ENCODE data around the gene FAM83B.

Gene FAM83B

GRCh38 chr6:54897462-54898189 lies 51.1 kb downstream of the FAM83B start:
- no peak for TF ChIP-seq EZH2phosphoT487 (IDR thresholded peaks at IDR 0.05; ENCODE audit: borderline replicate concordance, low read length)
- TF ChIP-seq, protein P1, sequence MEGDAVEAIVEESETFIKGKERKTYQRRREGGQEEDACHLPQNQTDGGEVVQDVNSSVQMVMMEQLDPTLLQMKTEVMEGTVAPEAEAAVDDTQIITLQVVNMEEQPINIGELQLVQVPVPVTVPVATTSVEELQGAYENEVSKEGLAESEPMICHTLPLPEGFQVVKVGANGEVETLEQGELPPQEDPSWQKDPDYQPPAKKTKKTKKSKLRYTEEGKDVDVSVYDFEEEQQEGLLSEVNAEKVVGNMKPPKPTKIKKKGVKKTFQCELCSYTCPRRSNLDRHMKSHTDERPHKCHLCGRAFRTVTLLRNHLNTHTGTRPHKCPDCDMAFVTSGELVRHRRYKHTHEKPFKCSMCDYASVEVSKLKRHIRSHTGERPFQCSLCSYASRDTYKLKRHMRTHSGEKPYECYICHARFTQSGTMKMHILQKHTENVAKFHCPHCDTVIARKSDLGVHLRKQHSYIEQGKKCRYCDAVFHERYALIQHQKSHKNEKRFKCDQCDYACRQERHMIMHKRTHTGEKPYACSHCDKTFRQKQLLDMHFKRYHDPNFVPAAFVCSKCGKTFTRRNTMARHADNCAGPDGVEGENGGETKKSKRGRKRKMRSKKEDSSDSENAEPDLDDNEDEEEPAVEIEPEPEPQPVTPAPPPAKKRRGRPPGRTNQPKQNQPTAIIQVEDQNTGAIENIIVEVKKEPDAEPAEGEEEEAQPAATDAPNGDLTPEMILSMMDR (IDR thresholded peaks at IDR 0.05; ENCODE audit: low read depth, low read length, poor library complexity, severe bottlenecking), result no peak
- Histone ChIP-seq H3K9me2 (replicated peaks; ENCODE audit: control insufficient read depth, low read length) (no peaks in the 10 kb centered on the region), H3K4me3 (ENCODE audit: low read length) (no peak overlapping the region), H3K36me3 (ENCODE audit: control insufficient read depth, low read length) (no peaks in the 10 kb centered on the region), H3K4me1 (ENCODE audit: control insufficient read depth, low read length) (no peaks in the 10 kb centered on the region), H3K9me3 (ENCODE audit: control insufficient read depth, insufficient read depth, low read length) (no peaks in the 10 kb centered on the region), H3K79me2 (ENCODE audit: control insufficient read depth, low read length) (no peaks in the 10 kb centered on the region), H4K20me1 (ENCODE audit: control insufficient read depth, insufficient read depth, low read depth, low read length) (no peaks in the 10 kb centered on the region), H3K27me3 (ENCODE audit: control insufficient read depth, low read length) (no peaks in the 10 kb centered on the region), H3K4me2 (ENCODE audit: low read length) (no peak overlapping the region), H3F3A (ENCODE audit: control insufficient read depth, insufficient read depth) (no peaks in the 10 kb centered on the region), H3K27ac (ENCODE audit: low read depth, low read length) (no peak overlapping the region)

DNA sequence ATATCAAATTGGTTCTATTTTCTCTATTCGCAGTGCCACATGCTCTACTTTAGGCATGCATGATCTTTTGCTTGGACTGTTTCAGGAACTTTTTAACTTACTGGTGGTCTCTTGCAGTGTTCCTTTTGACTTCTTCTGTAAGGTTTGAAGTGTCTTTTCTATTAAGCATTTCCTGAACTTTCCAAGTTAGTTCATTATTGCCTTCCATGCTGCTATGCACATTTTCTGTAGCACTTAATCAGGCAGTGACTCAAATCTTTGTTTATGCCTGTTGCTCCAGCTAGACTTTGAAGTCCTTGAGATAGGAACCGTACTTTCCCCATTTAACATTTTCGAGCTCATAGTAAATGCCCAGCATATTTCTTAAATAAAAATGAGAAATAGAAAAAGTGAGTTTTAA lies 52.2 kb downstream of the FAM83B start:
- no peaks in the 10 kb centered on the region for H3F3A ChIP-seq (ENCODE audit: control insufficient read depth, insufficient read depth)
- no peak overlapping the region for H3K4me3 ChIP-seq (ENCODE audit: low read length)
- H3K4me2 ChIP-seq (ENCODE audit: low read length), result no peak overlapping the region
- H3K4me1 ChIP-seq (ENCODE audit: control insufficient read depth, low read length), result no peaks in the 10 kb centered on the region
- TF ChIP-seq, protein P1 (IDR thresholded peaks at IDR 0.05; ENCODE audit: low read depth, low read length, poor library complexity, severe bottlenecking), result no peak
- TF ChIP-seq EZH2phosphoT487 (IDR thresholded peaks at IDR 0.05; ENCODE audit: borderline replicate concordance, low read length), result no peak
- H3K9me2 ChIP-seq (replicated peaks; ENCODE audit: control insufficient read depth, low read length), result no peaks in the 10 kb centered on the region
- H3K9me3 ChIP-seq (ENCODE audit: control insufficient read depth, insufficient read depth, low read length), result no peaks in the 10 kb centered on the region
- H3K36me3 ChIP-seq (ENCODE audit: control insufficient read depth, low read length), result no peaks in the 10 kb centered on the region
- no peak overlapping the region for H3K27ac ChIP-seq (ENCODE audit: low read depth, low read length)
- H4K20me1 ChIP-seq (ENCODE audit: control insufficient read depth, insufficient read depth, low read depth, low read length), result no peaks in the 10 kb centered on the region
- no peaks in the 10 kb centered on the region for H3K27me3 ChIP-seq (ENCODE audit: control insufficient read depth, low read length)
- H3K79me2 ChIP-seq (ENCODE audit: control insufficient read depth, low read length), result no peaks in the 10 kb centered on the region

DNA sequence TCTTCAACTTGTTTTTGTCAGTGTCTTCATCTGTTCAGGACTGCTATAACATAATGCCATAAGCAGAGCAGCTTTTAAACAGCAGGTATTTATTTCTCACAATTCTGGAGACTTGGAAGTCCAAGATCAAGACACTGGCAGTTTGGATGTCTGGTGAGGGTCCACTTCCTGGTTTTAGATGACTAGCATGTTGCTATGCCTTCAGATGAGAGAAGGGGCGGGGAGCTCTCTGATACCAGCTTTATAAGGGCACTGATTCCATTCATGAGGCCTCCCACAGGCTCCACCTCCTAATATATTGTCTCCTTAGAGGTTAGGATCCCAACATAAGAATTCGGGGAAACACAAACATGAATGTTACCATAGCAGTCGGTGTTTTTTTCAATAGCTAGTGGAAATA lies 52.9 kb downstream of the FAM83B start:
- Histone ChIP-seq H3F3A (ENCODE audit: control insufficient read depth, insufficient read depth) (no peaks in the 10 kb centered on the region), H3K9me3 (ENCODE audit: control insufficient read depth, insufficient read depth, low read length) (no peaks in the 10 kb centered on the region), H4K20me1 (ENCODE audit: control insufficient read depth, insufficient read depth, low read depth, low read length) (no peaks in the 10 kb centered on the region), H3K9me2 (replicated peaks; ENCODE audit: control insufficient read depth, low read length) (no peaks in the 10 kb centered on the region), H3K27me3 (ENCODE audit: control insufficient read depth, low read length) (no peaks in the 10 kb centered on the region), H3K4me3 (ENCODE audit: low read length) (no peak overlapping the region), H3K79me2 (ENCODE audit: control insufficient read depth, low read length) (no peaks in the 10 kb centered on the region), H3K4me2 (ENCODE audit: low read length) (no peak overlapping the region), H3K27ac (ENCODE audit: low read depth, low read length) (no peak overlapping the region), H3K36me3 (ENCODE audit: control insufficient read depth, low read length) (no peaks in the 10 kb centered on the region), H3K4me1 (ENCODE audit: control insufficient read depth, low read length) (no peaks in the 10 kb centered on the region)
- TF ChIP-seq, protein P1 (IDR thresholded peaks at IDR 0.05; ENCODE audit: low read depth, low read length, poor library complexity, severe bottlenecking), result no peak
- TF ChIP-seq EZH2phosphoT487 (IDR thresholded peaks at IDR 0.05; ENCODE audit: borderline replicate concordance, low read length), result no peak

Measured in DOHH2 (cell line).